ENCODE results near the gene TGFBR3.

TGFBR3 gene

DNA sequence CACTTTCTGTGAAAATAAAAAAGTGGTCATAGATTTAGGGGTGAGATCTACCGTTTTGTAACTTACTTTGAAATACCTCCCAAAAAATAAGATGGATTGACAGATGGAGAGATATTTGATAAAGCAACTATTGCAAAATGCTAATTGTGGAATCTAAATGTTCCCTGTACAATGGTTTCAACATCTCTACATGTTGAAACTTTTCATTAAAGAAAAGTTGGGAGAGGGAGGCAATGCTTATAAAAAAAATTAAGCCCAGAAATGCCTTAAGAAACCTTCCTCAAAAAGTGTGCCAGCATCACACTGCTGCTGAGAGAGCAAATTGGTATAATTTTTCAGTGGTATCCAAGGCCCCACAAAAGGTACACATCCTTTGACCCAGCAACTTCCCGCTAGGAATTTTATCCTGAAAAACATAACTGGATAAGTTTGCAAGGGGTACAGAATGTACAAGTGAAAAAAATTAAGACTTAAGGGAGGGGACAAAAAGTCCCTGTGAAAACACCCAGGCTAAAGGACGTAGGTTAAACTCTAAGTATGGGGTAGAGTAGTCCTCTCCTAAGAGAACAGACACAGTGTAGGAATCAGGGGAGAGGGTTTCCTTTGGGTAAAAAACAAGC, 84.3 kb downstream of the TGFBR3 start:
- Histone ChIP-seq H3K27me3 (ENCODE audit: low read depth, low read length) (no peaks in the 10 kb centered on the region), H3K9ac (ENCODE audit: low read length) (no peak overlapping the region), H3K4me2 (ENCODE audit: low read length) (no peak overlapping the region), H3K9me3 (ENCODE audit: insufficient read depth, low read length) (no peaks in the 10 kb centered on the region), H3K4me1 (ENCODE audit: low read length) (peaks cover 21% of the 10 kb centered on the region), H3K27ac (ENCODE audit: low read length) (no peak overlapping the region), H3K36me3 (replicated peaks; ENCODE audit: low read depth, low read length) (no peaks in the 10 kb centered on the region), H3K79me2 (ENCODE audit: low read length) (no peaks in the 10 kb centered on the region), H2AFZ (ENCODE audit: low read depth, low read length) (no peak overlapping the region), H3K4me3 (ENCODE audit: low read length) (no peak overlapping the region), H4K20me1 (ENCODE audit: insufficient read depth, low read length) (no peaks in the 10 kb centered on the region)
- TF ChIP-seq, protein P1, sequence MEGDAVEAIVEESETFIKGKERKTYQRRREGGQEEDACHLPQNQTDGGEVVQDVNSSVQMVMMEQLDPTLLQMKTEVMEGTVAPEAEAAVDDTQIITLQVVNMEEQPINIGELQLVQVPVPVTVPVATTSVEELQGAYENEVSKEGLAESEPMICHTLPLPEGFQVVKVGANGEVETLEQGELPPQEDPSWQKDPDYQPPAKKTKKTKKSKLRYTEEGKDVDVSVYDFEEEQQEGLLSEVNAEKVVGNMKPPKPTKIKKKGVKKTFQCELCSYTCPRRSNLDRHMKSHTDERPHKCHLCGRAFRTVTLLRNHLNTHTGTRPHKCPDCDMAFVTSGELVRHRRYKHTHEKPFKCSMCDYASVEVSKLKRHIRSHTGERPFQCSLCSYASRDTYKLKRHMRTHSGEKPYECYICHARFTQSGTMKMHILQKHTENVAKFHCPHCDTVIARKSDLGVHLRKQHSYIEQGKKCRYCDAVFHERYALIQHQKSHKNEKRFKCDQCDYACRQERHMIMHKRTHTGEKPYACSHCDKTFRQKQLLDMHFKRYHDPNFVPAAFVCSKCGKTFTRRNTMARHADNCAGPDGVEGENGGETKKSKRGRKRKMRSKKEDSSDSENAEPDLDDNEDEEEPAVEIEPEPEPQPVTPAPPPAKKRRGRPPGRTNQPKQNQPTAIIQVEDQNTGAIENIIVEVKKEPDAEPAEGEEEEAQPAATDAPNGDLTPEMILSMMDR (IDR thresholded peaks at IDR 0.05; ENCODE audit: low read depth, low read length), result no peak
- TF ChIP-seq EZH2phosphoT487 (IDR thresholded peaks at IDR 0.05; ENCODE audit: low read depth), result no peak

DNA sequence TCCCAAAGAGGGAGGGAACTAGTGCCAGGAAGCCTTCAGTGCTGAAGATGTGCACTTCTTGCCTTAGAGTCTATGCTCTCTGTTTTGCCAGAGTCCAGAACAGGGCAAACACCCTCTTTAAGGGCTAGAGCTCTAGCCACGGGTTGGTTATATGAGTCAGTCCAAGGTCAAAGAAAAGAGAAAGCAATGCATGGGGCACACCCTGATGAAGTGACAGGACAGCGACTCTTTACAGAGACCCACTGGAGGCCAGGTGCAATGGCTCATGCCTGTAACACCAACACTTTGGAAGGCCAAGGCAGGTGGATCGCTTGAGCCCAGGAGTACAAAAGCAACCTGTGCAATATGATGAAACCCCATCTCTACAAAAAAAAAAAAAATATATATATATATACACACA, 86.1 kb downstream of the TGFBR3 start:
- H3K27ac ChIP-seq (ENCODE audit: low read length), result no peak overlapping the region
- no peak for TF ChIP-seq EZH2phosphoT487 (IDR thresholded peaks at IDR 0.05; ENCODE audit: low read depth)
- TF ChIP-seq, protein P1 (IDR thresholded peaks at IDR 0.05; ENCODE audit: low read depth, low read length), result no peak
- no peak overlapping the region for H3K4me3 ChIP-seq (ENCODE audit: low read length)
- H3K9me3 ChIP-seq (ENCODE audit: insufficient read depth, low read length), result no peaks in the 10 kb centered on the region
- no peak overlapping the region for H3K4me2 ChIP-seq (ENCODE audit: low read length)
- H3K79me2 ChIP-seq (ENCODE audit: low read length), result no peaks in the 10 kb centered on the region
- no peak overlapping the region for H2AFZ ChIP-seq (ENCODE audit: low read depth, low read length)
- H4K20me1 ChIP-seq (ENCODE audit: insufficient read depth, low read length), result no peaks in the 10 kb centered on the region
- peaks cover 19% of the 10 kb centered on the region for H3K4me1 ChIP-seq (ENCODE audit: low read length)
- no peak overlapping the region for H3K9ac ChIP-seq (ENCODE audit: low read length)
- no peaks in the 10 kb centered on the region for H3K27me3 ChIP-seq (ENCODE audit: low read depth, low read length)
- no peaks in the 10 kb centered on the region for H3K36me3 ChIP-seq (replicated peaks; ENCODE audit: low read depth, low read length)

DNA sequence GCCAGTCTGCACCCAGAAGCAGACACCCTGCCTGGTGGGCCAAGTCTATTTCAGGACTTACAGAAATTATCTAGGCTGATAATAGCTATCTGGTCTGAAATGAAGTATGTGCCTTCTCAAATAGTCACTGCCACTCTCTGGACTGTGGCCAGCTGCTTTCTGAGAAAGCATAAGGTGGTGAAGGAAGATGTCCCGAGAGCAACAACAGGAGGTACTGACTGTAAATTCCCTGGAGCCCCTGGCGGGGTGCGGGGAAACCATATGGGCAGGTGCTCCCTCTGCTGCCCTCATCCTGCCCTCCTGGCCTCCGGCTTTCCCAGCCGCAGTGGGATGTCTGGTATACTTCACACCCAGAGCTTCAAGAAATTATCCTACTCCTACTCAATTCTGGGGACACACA, 86.8 kb downstream of the TGFBR3 start:
- Histone ChIP-seq H3K9me3 (ENCODE audit: insufficient read depth, low read length) (no peaks in the 10 kb centered on the region), H3K27ac (ENCODE audit: low read length) (no peak overlapping the region), H2AFZ (ENCODE audit: low read depth, low read length) (no peak overlapping the region), H3K4me2 (ENCODE audit: low read length) (no peak overlapping the region), H3K79me2 (ENCODE audit: low read length) (no peaks in the 10 kb centered on the region), H3K27me3 (ENCODE audit: low read depth, low read length) (no peaks in the 10 kb centered on the region), H3K36me3 (replicated peaks; ENCODE audit: low read depth, low read length) (no peaks in the 10 kb centered on the region), H3K4me1 (ENCODE audit: low read length) (peaks cover 12% of the 10 kb centered on the region), H4K20me1 (ENCODE audit: insufficient read depth, low read length) (no peaks in the 10 kb centered on the region), H3K9ac (ENCODE audit: low read length) (no peak overlapping the region), H3K4me3 (ENCODE audit: low read length) (no peak overlapping the region)
- no peak for TF ChIP-seq EZH2phosphoT487 (IDR thresholded peaks at IDR 0.05; ENCODE audit: low read depth)

DNA sequence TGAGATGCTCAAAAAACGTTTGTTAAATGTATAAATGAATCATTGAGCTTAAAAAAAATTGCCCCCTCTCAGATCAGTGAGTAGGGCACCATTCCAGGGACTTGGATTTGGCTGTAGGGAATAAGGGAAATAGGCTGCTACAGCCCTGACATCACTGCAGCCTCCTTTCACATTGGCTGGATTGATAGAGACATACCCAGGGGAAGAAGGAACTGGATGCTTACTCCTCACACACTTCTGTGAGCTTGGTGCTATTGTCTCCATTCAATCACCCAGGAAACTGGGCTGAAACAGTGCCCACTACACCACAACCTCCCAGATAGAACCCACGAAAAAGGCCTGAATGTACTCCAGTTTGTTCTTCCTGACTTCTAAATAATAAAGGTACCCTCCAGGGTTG, 87.2 kb downstream of the TGFBR3 start:
- Histone ChIP-seq H3K4me1 (ENCODE audit: low read length) (peaks cover 8% of the 10 kb centered on the region), H3K4me3 (ENCODE audit: low read length) (no peak overlapping the region), H3K27ac (ENCODE audit: low read length) (no peak overlapping the region), H4K20me1 (ENCODE audit: insufficient read depth, low read length) (no peaks in the 10 kb centered on the region), H3K4me2 (ENCODE audit: low read length) (no peak overlapping the region), H2AFZ (ENCODE audit: low read depth, low read length) (no peak overlapping the region), H3K27me3 (ENCODE audit: low read depth, low read length) (no peaks in the 10 kb centered on the region), H3K9me3 (ENCODE audit: insufficient read depth, low read length) (no peaks in the 10 kb centered on the region), H3K9ac (ENCODE audit: low read length) (no peak overlapping the region), H3K79me2 (ENCODE audit: low read length) (no peaks in the 10 kb centered on the region), H3K36me3 (replicated peaks; ENCODE audit: low read depth, low read length) (no peaks in the 10 kb centered on the region)
- TF ChIP-seq, protein P1 (IDR thresholded peaks at IDR 0.05; ENCODE audit: low read depth, low read length), result no peak
- no peak for TF ChIP-seq EZH2phosphoT487 (IDR thresholded peaks at IDR 0.05; ENCODE audit: low read depth)

Data from OCI-LY3 (cell line).